DLD1 (cell line): ENCODE results near the gene FGF14.

Source experiments
- in situ Hi-C: cut with HindIII; loops from 2 replicates; pipeline ENCODE4 v1.10.0; 2017; ENCODE audit warnings: low sequenced_read_pairs

The FGF14 gene

DNA sequence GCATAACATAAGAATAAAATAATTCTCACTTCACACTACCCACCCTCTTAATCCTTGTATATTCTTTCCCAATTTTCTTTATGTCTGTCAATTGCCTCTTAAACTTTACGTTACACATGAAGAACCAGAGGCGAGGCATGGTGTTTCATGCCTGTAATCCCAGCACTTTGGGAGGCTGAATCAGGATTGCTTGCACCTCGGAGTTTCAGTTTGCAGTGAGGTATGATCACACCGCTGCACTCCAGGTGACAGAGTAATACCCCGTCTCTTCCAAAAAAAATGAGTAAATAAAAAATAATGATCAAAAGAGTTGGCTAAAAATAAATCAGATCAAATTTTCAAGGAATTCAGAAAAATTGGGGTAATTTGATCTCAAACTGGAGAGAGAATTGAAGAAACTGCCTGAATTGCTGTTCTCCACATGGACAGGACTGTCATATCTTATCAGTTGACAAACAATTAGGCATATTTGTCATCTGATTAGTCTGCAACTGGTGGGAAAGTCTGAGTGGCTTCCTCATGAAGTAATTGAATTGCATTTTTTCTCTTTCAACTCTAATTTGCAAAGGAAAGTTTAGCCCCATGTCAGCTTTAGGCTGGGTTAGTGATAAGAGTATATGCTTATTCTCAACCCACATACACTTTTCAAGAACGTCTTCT, 646.5 kb downstream of the FGF14 start:
- in situ Hi-C loops = loop anchor here (25.0 kb wide), 2 partner anchors 243 to 618 kb away; no protein-coding TSS in a partner anchor

DNA sequence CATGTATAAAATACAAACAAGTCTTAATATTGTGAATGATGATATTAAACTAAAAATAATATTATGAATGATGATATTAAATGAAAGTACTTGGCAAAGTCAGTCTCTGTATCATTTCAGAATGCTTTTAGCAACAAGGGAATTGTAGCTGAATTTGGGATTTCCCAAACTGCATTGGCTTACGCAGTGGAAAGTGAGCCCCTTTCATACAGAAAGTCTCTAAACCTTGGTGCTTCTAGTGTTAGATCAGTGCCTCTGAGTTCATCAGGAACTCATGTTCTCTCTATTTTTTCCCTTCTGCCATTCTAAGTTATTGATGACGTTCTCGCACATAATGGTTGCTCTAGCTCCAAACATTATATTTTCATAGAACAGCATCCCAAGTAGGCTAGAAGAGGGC, 649.4 kb downstream of the FGF14 start:
- in situ Hi-C loops = loop anchor here (25.0 kb wide), 2 partner anchors 240 to 615 kb away; no protein-coding TSS in a partner anchor

DNA sequence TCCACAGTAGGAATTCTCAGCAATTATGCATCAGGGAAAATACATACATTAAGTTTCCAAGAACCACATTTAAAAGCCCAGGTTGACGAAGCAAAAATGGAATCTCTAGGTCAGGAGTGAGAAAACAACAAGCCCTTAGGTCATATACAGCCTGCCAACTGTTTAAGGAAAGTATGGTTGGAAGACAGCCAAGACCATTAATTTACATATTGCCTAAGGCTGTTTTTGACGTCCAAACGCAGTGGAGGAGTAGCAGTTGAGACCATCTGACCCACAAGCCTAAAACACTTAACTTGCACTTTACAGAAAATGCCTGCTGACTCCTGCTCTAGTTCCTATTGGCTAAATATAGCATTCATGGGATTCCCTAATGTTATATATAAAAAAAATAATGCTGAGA, 650.4 kb downstream of the FGF14 start:
- in situ Hi-C loops = loop anchor here (25.0 kb wide), 2 partner anchors 239 to 614 kb away; no protein-coding TSS in a partner anchor

DNA sequence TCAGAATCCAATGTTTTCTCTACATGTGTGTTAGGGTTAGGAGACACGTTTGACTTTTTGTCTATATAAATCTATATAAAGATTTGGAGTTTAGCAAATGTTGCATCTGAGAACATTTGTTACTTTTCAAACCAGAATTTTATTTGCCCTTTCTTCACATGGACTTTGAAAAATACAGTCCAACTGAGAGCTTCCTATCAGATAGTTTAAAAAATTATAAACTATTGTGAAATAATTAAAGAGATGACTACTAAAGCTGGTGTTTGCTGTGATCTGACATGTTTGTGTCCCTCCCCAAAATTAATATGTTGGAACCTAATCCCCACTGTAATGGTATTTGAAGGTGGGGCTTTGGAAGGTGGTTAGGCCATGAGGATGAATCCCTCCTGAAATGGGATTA, 652.3 kb downstream of the FGF14 start:
- in situ Hi-C loops = no loop called here

GRCh38 chr13:101747039-101747438, 654.8 kb downstream of the FGF14 start:
- in situ Hi-C loops = no loop called here

- in situ Hi-C loops = no loop called here
Observed at GRCh38 chr13:101746513-101746912, 655.3 kb downstream of the FGF14 start.

GRCh38 chr13:101739382-101740178, 662.3 kb downstream of the FGF14 start:
- in situ Hi-C loops = no loop called here

- in situ Hi-C loops = no loop called here
Observed at GRCh38 chr13:101738336-101738735, 663.5 kb downstream of the FGF14 start.

GRCh38 chr13:101736566-101736965, 665.3 kb downstream of the FGF14 start:
- in situ Hi-C loops = no loop called here

GRCh38 chr13:101730420-101731000, 671.3 kb downstream of the FGF14 start:
- in situ Hi-C loops = no loop called here

DNA sequence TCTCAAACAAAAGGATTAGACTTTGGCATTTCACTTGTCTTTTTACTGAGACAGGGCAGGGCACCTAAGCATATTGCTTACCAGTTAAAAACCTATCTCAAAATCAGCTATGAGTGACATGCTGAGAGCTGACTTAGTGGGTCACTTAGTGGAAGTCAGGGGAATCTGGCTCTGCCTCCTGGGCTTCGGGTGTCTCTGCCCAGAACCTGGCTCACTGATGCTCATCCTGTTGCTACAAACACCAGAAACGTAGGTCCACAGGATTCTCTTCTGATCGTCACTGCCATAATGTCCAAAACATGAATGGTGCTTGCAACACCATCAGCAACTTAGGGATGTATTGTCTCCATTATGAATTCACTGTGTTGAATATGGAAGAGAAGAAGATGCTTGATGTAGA, 673.2 kb downstream of the FGF14 start:
- in situ Hi-C loops = no loop called here

DNA sequence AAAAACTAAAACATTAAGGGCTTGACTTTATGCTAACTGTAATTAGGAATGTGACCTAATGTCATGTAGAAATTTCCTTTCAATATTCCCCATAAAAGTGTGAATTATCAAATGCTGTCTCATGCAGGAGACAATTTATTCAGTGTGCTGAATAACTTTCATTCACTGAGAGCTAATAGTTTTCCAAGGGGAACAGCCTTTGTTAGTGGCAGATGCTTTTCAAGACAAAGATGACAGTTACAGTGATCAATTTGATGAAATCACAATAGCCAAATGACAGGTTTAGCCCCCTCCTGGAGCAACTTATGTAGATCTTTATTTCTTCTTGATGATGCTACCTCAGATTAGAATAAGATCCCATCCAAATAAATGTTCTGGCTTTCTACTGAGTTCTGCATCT, 673.8 kb downstream of the FGF14 start:
- in situ Hi-C loops = no loop called here

GRCh38 chr13:101727118-101727517, 674.7 kb downstream of the FGF14 start:
- in situ Hi-C loops = no loop called here

- in situ Hi-C loops = no loop called here
Observed at GRCh38 chr13:101726681-101727080, 675.2 kb downstream of the FGF14 start.

- in situ Hi-C loops = no loop called here
Observed at GRCh38 chr13:101718496-101718895, 683.4 kb downstream of the FGF14 start.

DNA sequence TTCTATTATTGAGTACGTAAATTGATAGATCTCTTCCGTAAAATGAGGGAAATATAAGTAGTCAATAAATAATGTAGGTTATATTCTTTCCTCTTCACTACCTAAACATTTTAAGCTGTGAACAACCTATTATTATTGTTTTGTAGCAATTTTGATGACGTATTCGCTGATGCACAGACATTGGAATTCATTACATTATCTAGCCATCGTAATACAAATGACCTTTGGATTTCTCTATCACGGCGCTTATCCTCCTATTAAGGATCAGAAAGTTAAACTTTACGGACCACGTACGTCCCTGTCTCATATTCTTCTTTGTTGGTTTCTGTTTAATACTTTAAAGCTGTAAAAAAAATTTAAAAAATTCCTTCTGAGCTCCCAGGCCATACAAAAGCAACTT, 684.5 kb downstream of the FGF14 start:
- in situ Hi-C loops = no loop called here

DNA sequence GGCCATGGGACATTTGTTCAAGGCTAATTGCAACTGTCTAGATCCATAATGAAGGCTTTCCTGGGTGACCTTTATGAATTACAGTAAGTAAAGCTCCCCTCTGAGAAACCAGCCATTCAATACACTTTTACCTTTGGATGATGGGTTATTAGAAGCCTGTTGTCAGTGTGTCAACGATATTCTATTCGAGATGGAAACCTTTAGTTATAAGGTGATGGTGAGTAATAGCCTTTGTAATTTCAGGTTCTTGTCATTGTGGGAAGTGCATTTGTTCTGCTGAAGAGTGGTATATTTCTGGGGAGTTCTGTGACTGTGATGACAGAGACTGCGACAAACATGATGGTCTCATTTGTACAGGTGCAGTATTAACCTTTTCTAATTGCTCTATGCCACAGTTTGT, 687.7 kb downstream of the FGF14 start:
- in situ Hi-C loops = no loop called here

DNA sequence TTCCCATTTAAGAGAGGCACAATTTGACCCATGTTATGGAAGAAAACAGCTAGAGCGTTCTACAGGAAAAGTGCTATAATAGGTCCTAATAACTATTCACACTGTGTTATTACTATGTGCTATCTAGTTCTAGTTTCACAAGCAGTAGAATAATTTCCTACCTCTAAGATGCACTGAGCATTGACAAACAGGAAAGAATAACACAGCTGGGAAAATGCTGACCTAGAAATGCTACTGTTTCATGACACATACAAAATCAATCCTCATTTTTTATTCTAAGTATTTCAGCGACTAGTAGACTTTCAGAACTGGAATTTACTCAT, 689.9 kb downstream of the FGF14 start:
- in situ Hi-C loops = no loop called here

DNA sequence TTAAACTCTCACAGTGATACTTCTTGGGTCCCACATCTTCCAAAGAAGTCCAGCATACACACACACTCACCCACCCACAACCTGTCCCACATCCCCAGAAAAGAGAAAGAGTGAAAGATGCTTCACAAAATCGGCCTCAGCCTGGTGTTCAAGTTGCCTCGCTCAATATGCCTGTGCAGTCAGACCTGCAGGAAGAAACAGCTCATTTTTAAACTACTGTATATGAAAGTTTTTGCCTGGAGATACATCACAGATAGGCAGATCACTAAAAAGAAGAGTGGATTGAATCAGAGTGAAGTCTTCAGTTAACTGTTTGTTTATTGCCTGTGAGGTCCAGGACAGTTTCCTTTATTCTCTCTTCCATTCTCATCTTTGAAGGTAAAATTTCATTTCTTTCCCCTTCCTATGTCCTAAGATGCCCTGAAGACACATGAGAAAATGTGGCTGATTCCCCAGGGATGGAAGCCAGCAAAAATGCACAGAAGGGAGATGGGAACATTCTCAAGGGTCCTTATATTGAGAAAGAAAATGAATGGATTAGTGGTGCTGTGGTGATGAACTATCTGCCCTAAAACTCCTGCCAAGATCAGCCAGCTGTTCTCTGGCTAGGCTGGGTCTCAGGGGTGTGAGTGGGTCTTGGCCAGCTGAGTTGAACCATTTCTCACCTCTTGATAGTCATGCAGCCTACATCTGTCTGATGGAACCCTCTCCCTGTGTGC, 690.4 kb downstream of the FGF14 start:
- in situ Hi-C loops = no loop called here

GRCh38 chr13:101709952-101710351, 691.9 kb downstream of the FGF14 start:
- in situ Hi-C loops = no loop called here

GRCh38 chr13:101708115-101708514, 693.7 kb downstream of the FGF14 start:
- in situ Hi-C loops = no loop called here
